Left renal cortex interstitium (tissue), 4 donors: ENCODE results near the gene ADCY2. TPM values are rescaled to one million over a fixed set of nuclear protein-coding genes. Genes with fewer than 3 reads are reported as not detected.

Source experiments
- DNase-seq, 4 donors: peaks; one replicate each; pipeline ENCODE4 v3.0.0-alpha.2; 2013; ENCODE audit warnings: low read depth in 4 of 4, low spot score in 2 of 4, missing footprints in 1 of 4
- polyA plus RNA-seq, 4 donors: library from polyadenylated mRNA; unstranded; fragments of 120-200 nt; gene quantifications; one replicate each; pipeline ENCODE4 v1.2.1, GENCODE V29; 2013; ENCODE audit not compliant: insufficient read length in 4 of 4

The ADCY2 gene
- polyA plus RNA-seq, 4 donors, result 4.1 to 6.4 (median 5.1) TPM

- no peak for DNase-seq
Observed at GRCh38 chr5:7644723-7645122, 248.8 kb downstream of the ADCY2 start.

- DNase-seq, result no peak
Observed at GRCh38 chr5:7650755-7651154, 254.8 kb downstream of the ADCY2 start.

GRCh38 chr5:7653046-7653445 lies 257.1 kb downstream of the ADCY2 start:
- no peak for DNase-seq

GRCh38 chr5:7657153-7657552 lies 261.2 kb downstream of the ADCY2 start:
- DNase-seq, result no peak

GRCh38 chr5:7659420-7659819 lies 263.5 kb downstream of the ADCY2 start:
- DNase-seq, result no peak

GRCh38 chr5:7662289-7662688 lies 266.4 kb downstream of the ADCY2 start:
- no peak for DNase-seq

GRCh38 chr5:7663808-7664207 lies 267.9 kb downstream of the ADCY2 start:
- no peak for DNase-seq

- no peak for DNase-seq
Observed at GRCh38 chr5:7664208-7664607, 268.3 kb downstream of the ADCY2 start.

- no peak for DNase-seq
Observed at GRCh38 chr5:7667216-7667767, 271.4 kb downstream of the ADCY2 start.

GRCh38 chr5:7668161-7668560 lies 272.2 kb downstream of the ADCY2 start:
- no peak for DNase-seq

- no peak for DNase-seq
Observed at GRCh38 chr5:7668627-7669026, 272.7 kb downstream of the ADCY2 start.

- DNase-seq, result no peak
Observed at GRCh38 chr5:7671381-7671993, 275.5 kb downstream of the ADCY2 start.

- no peak for DNase-seq
Observed at GRCh38 chr5:7673658-7674057, 277.7 kb downstream of the ADCY2 start.

- no peak for DNase-seq
Observed at GRCh38 chr5:7676455-7676854, 280.5 kb downstream of the ADCY2 start.

GRCh38 chr5:7678030-7678429 lies 282.1 kb downstream of the ADCY2 start:
- DNase-seq, result no peak

- DNase-seq, result no peak
Observed at GRCh38 chr5:7679663-7680062, 283.7 kb downstream of the ADCY2 start.

- no peak for DNase-seq
Observed at GRCh38 chr5:7680260-7680659, 284.3 kb downstream of the ADCY2 start.

- no peak for DNase-seq
Observed at GRCh38 chr5:7682379-7682778, 286.4 kb downstream of the ADCY2 start.

GRCh38 chr5:7683753-7684152 lies 287.8 kb downstream of the ADCY2 start:
- no peak for DNase-seq

GRCh38 chr5:7684826-7685225 lies 288.9 kb downstream of the ADCY2 start:
- no peak for DNase-seq

- no peak for DNase-seq
Observed at GRCh38 chr5:7686794-7687193, 290.9 kb downstream of the ADCY2 start.

GRCh38 chr5:7690557-7690956 lies 294.6 kb downstream of the ADCY2 start:
- DNase-seq, result no peak

- no peak for DNase-seq
Observed at GRCh38 chr5:7705261-7705660, 309.3 kb downstream of the ADCY2 start.
